ENCODE measurements around the gene SLC38A11. TPM values are rescaled to one million over a fixed set of nuclear protein-coding genes. Genes with fewer than 3 reads are reported as not detected.
"Not testable (repeated sequence)": the region's sequence is repeated elsewhere in the genome, so short reads cannot be mapped to it uniquely, and the experiment has no call there.

SLC38A11 gene
- polyA plus RNA-seq, 1 donor (not counting 4 experiments of a cell fraction or from before 2014, with no cell fraction given): not detected

DNA sequence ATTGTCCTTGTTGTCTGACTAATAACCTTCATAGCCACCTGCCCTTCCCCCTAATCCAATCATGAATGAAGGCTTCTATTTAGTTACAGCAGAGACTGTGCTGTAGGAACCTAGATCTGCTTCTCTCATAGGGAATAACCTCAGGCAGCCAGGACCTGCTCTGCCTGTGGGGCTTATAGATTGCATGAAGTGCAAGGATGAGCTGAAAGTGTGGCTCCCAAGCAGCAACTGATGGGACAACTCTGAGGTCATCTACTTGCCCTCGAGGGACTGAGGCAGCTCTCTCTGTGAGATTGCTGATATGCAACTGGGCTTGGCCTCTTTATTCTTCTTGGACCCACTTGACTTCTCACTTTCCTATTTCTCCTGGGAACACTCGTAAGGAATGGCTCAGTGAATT is 23.8 kb upstream of the SLC38A11 start:
- Histone ChIP-seq H4K20me1 (ENCODE audit: control insufficient read depth, extremely low read depth, insufficient read depth, low read length) (no peaks in the 10 kb centered on the region), H3K9me1 (ENCODE audit: control insufficient read depth, extremely low read depth, insufficient read depth, low read length) (no peaks in the 10 kb centered on the region), H3K79me2 (ENCODE audit: control insufficient read depth, insufficient read depth, low read length) (no peaks in the 10 kb centered on the region), H3K4me2 (ENCODE audit: control insufficient read depth, extremely low read depth, insufficient read depth, low read depth, low read length) (no peak overlapping the region), H3K36me3 (ENCODE audit: control insufficient read depth in 2 of 2, extremely low read depth in 1 of 2, insufficient read depth in 2 of 2, low read length in 2 of 2) (no peaks in the 10 kb centered on the region), H3K27ac (ENCODE audit: control insufficient read depth, insufficient read depth, low read length) (no peak overlapping the region), H3K27me3 (ENCODE audit: control insufficient read depth, extremely low read depth, insufficient read depth, low read length) (no peaks in the 10 kb centered on the region), H2AFZ (ENCODE audit: control insufficient read depth, low read length) (no peak overlapping the region), H3K9me3 (ENCODE audit: control insufficient read depth, low read depth, low read length) (no peaks in the 10 kb centered on the region), H3K4me1 (ENCODE audit: control insufficient read depth, extremely low read depth, insufficient read depth, low read length) (peaks cover 20% of the 10 kb centered on the region), H3K9ac (ENCODE audit: control insufficient read depth, extremely low read depth, insufficient read depth, low read length) (no peak overlapping the region), H3K4me3 (ENCODE audit: control insufficient read depth in 2 of 3, extremely low read depth in 1 of 3, insufficient read depth in 2 of 3, low read depth in 1 of 3, low read length in 3 of 3) (no peak overlapping the region)
- DNase-seq (ENCODE audit: low read depth, low spot score): no peak
- dilution Hi-C loops (cut with MboI; ENCODE audit: extremely low pct_ligation_motif_present, low sequenced_read_pairs): no loop called here
- FAIRE-seq: peak; percentile 74
- TF ChIP-seq EZH2 (IDR thresholded peaks at IDR 0.05; ENCODE audit: low read length): no peak
- TF ChIP-seq CTCF (optimal IDR thresholded peaks at IDR 0.05 in 1 of 3, IDR thresholded peaks at IDR 0.05 in 1 of 3, conservative IDR thresholded peaks at IDR 0.05 in 1 of 3; ENCODE audit: extremely low read depth in 1 of 3, insufficient read depth in 2 of 3, low read length in 3 of 3): no peak

GRCh38 chr2:164976875-164977470 is 21.6 kb upstream of the SLC38A11 start:
- H3K27ac ChIP-seq (ENCODE audit: control insufficient read depth, insufficient read depth, low read length); H3K9ac ChIP-seq (ENCODE audit: control insufficient read depth, extremely low read depth, insufficient read depth, low read length); H3K4me2 ChIP-seq (ENCODE audit: control insufficient read depth, extremely low read depth, insufficient read depth, low read depth, low read length); DNase-seq (ENCODE audit: low read depth, low spot score); H3K9me3 ChIP-seq (ENCODE audit: control insufficient read depth, low read depth, low read length); H3K36me3 ChIP-seq (ENCODE audit: control insufficient read depth in 2 of 2, extremely low read depth in 1 of 2, insufficient read depth in 2 of 2, low read length in 2 of 2); H3K79me2 ChIP-seq (ENCODE audit: control insufficient read depth, insufficient read depth, low read length); H3K4me3 ChIP-seq (ENCODE audit: control insufficient read depth in 2 of 3, extremely low read depth in 1 of 3, insufficient read depth in 2 of 3, low read depth in 1 of 3, low read length in 3 of 3); H2AFZ ChIP-seq (ENCODE audit: control insufficient read depth, low read length); H3K9me1 ChIP-seq (ENCODE audit: control insufficient read depth, extremely low read depth, insufficient read depth, low read length); H3K27me3 ChIP-seq (ENCODE audit: control insufficient read depth, extremely low read depth, insufficient read depth, low read length); dilution Hi-C loops (cut with MboI; ENCODE audit: extremely low pct_ligation_motif_present, low sequenced_read_pairs); H4K20me1 ChIP-seq (ENCODE audit: control insufficient read depth, extremely low read depth, insufficient read depth, low read length): not testable (repeated sequence)
- FAIRE-seq: peak; percentile 73
- H3K4me1 ChIP-seq (ENCODE audit: control insufficient read depth, extremely low read depth, insufficient read depth, low read length): peaks cover 24% of the 10 kb centered on the region

- TF ChIP-seq EZH2 (IDR thresholded peaks at IDR 0.05; ENCODE audit: low read length): no peak
- no peak for TF ChIP-seq CTCF (optimal IDR thresholded peaks at IDR 0.05 in 1 of 3, IDR thresholded peaks at IDR 0.05 in 1 of 3, conservative IDR thresholded peaks at IDR 0.05 in 1 of 3; ENCODE audit: extremely low read depth in 1 of 3, insufficient read depth in 2 of 3, low read length in 3 of 3)
- Histone ChIP-seq H3K36me3 (ENCODE audit: control insufficient read depth in 2 of 2, extremely low read depth in 1 of 2, insufficient read depth in 2 of 2, low read length in 2 of 2) (no peaks in the 10 kb centered on the region), H3K4me3 (ENCODE audit: control insufficient read depth in 2 of 3, extremely low read depth in 1 of 3, insufficient read depth in 2 of 3, low read depth in 1 of 3, low read length in 3 of 3) (no peak overlapping the region), H4K20me1 (ENCODE audit: control insufficient read depth, extremely low read depth, insufficient read depth, low read length) (no peaks in the 10 kb centered on the region), H3K9me1 (ENCODE audit: control insufficient read depth, extremely low read depth, insufficient read depth, low read length) (no peaks in the 10 kb centered on the region), H3K27me3 (ENCODE audit: control insufficient read depth, extremely low read depth, insufficient read depth, low read length) (no peaks in the 10 kb centered on the region), H3K27ac (ENCODE audit: control insufficient read depth, insufficient read depth, low read length) (no peak overlapping the region), H3K4me1 (ENCODE audit: control insufficient read depth, extremely low read depth, insufficient read depth, low read length) (peaks cover 18% of the 10 kb centered on the region), H3K4me2 (ENCODE audit: control insufficient read depth, extremely low read depth, insufficient read depth, low read depth, low read length) (no peak overlapping the region), H3K79me2 (ENCODE audit: control insufficient read depth, insufficient read depth, low read length) (no peaks in the 10 kb centered on the region), H2AFZ (ENCODE audit: control insufficient read depth, low read length) (no peak overlapping the region), H3K9ac (ENCODE audit: control insufficient read depth, extremely low read depth, insufficient read depth, low read length) (no peak overlapping the region), H3K9me3 (ENCODE audit: control insufficient read depth, low read depth, low read length) (no peaks in the 10 kb centered on the region)
- DNase-seq (ENCODE audit: low read depth, low spot score) (no peak), FAIRE-seq (peak; percentile 23)
- dilution Hi-C loops (cut with MboI; ENCODE audit: extremely low pct_ligation_motif_present, low sequenced_read_pairs): no loop called here
Observed at GRCh38 chr2:164976301-164976700, 21.0 kb upstream of the SLC38A11 start.

All from keratinocyte (primary cell).